Measurements from ENCODE around the gene PGBD5. TPM values are rescaled to one million over a fixed set of nuclear protein-coding genes. Genes with fewer than 3 reads are reported as not detected.

Gene PGBD5
- total and polyA plus RNA-seq, 9 of the 15 experiments (the other 6 are each of a cell fraction or from before 2014, with no cell fraction given), result under 0.01 to 0.40 (median 0.10) TPM; not detected in 3

- TF ChIP-seq ZNF318 (IDR thresholded peaks at IDR 0.05; ENCODE audit: borderline replicate concordance in 1 of 2, low read depth in 1 of 2), result no peak
- TF ChIP-seq GTF2A2 (tag; IDR thresholded peaks at IDR 0.05), result no peak
- peak in 1 of 2 experiments; percentile 81; a peak in 1 of 4 replicates for TF ChIP-seq SRF (CRISPR knock-in tag; IDR thresholded peaks at IDR 0.05)
- TF ChIP-seq FOXP4 (CRISPR knock-in tag; IDR thresholded peaks at IDR 0.05; ENCODE audit: borderline replicate concordance), result no peak; the same call in 1 of the 2 replicates
- peak; percentile 50; the same call in 1 of the 2 replicates for TF ChIP-seq ZNF197 (CRISPR knock-in tag; IDR thresholded peaks at IDR 0.05; ENCODE audit: low read depth)
- TF ChIP-seq E2F4 (CRISPR knock-in tag; IDR thresholded peaks at IDR 0.05; ENCODE audit: low read depth), result peak; percentile 72
- TF ChIP-seq AFF4 (CRISPR knock-in tag; IDR thresholded peaks at IDR 0.05), result no peak
- peak; percentile 30; the same call in 1 of the 2 replicates for TF ChIP-seq TCF3 (CRISPR knock-in tag; IDR thresholded peaks at IDR 0.05)
- no peak for TF ChIP-seq ZNF408 (CRISPR knock-in tag; IDR thresholded peaks at IDR 0.05; ENCODE audit: low read depth)
Measured at GRCh38 chr1:230426246-230427093, at the start of gene PGBD5 (continued).

All from K562 (cell line).